SU-DHL-6 (cell line): ENCODE data around the gene NFAT5.

ENCODE experiments used
- H2AFZ ChIP-seq: fragments of 200-600 bp; sonication (generic); 2 replicates; pipeline ENCODE4 v1.6.1; 2014; ENCODE audit warnings: low read depth, mild to moderate bottlenecking, moderate library complexity, mixed read lengths, antibody characterized with exemption, low read length; ENCODE audit not compliant: severe bottlenecking
- H3F3A ChIP-seq: fragments of 200-600 bp; shearing (Covaris generic); 2 replicates; pipeline ENCODE4 v1.6.0; 2016; ENCODE audit warnings: antibody characterized with exemption, mild to moderate bottlenecking; ENCODE audit not compliant: insufficient read depth
- H3K27ac ChIP-seq: fragments of 200-600 bp; sonication (generic); 2 replicates; pipeline ENCODE4 v1.5.1; 2016; ENCODE audit warnings: low read depth, mild to moderate bottlenecking, low read length, moderate library complexity, mixed read lengths
- H3K27me3 ChIP-seq: fragments of 200-600 bp; sonication (generic), shearing (Covaris generic); 2 replicates; pipeline ENCODE4 v1.6.0; 2014; ENCODE audit warnings: mild to moderate bottlenecking, low read length
- H3K36me3 ChIP-seq: fragments of 200-600 bp; sonication (generic); 2 replicates; pipeline ENCODE4 v1.6.1; 2014; ENCODE audit warnings: mild to moderate bottlenecking, low read length, mixed read lengths
- H3K4me2 ChIP-seq: fragments of 300-600, 200-600 bp; shearing (Covaris generic), sonication (generic); 2 replicates; pipeline ENCODE4 v1.6.0; 2014; ENCODE audit warnings: low read length, low read depth, mild to moderate bottlenecking; ENCODE audit not compliant: poor library complexity, severe bottlenecking
- H3K4me3 ChIP-seq: fragments of 200-600 bp; sonication (generic); 2 replicates; pipeline ENCODE4 v1.5.1; 2014; ENCODE audit warnings: antibody characterized with exemption, low read length, mild to moderate bottlenecking, mixed read lengths; ENCODE audit not compliant: insufficient read depth, poor library complexity, severe bottlenecking
- H3K79me2 ChIP-seq: fragments of 200-600 bp; sonication (generic); 2 replicates; pipeline ENCODE4 v1.6.1; 2014; ENCODE audit warnings: mild to moderate bottlenecking, low read length, moderate library complexity; ENCODE audit not compliant: insufficient read depth
- H3K9ac ChIP-seq: fragments of 200-600 bp; sonication (generic); 2 replicates; pipeline ENCODE4 v1.7.0; 2014; ENCODE audit warnings: mild to moderate bottlenecking, low read length
- H3K9me2 ChIP-seq: fragments of 200-600 bp; sonication (generic); replicated peaks from 2 replicates; pipeline ENCODE4 v1.6.1; 2014; ENCODE audit warnings: low read length; ENCODE audit not compliant: insufficient read depth
- H3K9me3 ChIP-seq: fragments of 200-600 bp; sonication (generic); 2 replicates; pipeline ENCODE4 v1.6.1; 2014; ENCODE audit warnings: low read length, mixed read lengths; ENCODE audit not compliant: insufficient read depth
- H4K20me1 ChIP-seq: fragments of 200-600 bp; sonication (generic); 2 replicates; pipeline ENCODE4 v1.6.1; 2014; ENCODE audit warnings: low read depth, mild to moderate bottlenecking, antibody characterized with exemption, low read length, moderate library complexity, mixed read lengths
- CTCF ChIP-seq: fragments of 200-600 bp; sonication (generic); IDR thresholded peaks from one replicate; pipeline ENCODE4 v1.5.1; 2017; ENCODE audit warnings: antibody characterized with exemption, mild to moderate bottlenecking, low read length, moderate library complexity; ENCODE audit not compliant: insufficient read depth, poor library complexity, severe bottlenecking
- EZH2phosphoT487 ChIP-seq: fragments of 200-600 bp; sonication (generic), shearing (Covaris generic); conservative IDR thresholded peaks from 2 replicates; pipeline ENCODE4 v1.6.1; 2018; ENCODE audit warnings: mild to moderate bottlenecking, antibody characterized with exemption, low read length, moderate library complexity, mixed read lengths

NFAT5 gene

GRCh38 chr16:69534720-69535119 is 31.0 kb upstream of the NFAT5 start:
- Histone ChIP-seq H3K4me3 (no peak overlapping the region), H2AFZ (no peak overlapping the region), H4K20me1 (no peaks in the 10 kb centered on the region), H3K36me3 (no peaks in the 10 kb centered on the region), H3K4me2 (no peak overlapping the region), H3K9ac (no peak overlapping the region), H3K9me2 (no peaks in the 10 kb centered on the region), H3K27ac (no peak overlapping the region), H3K79me2 (no peaks in the 10 kb centered on the region), H3F3A (no peaks in the 10 kb centered on the region), H3K27me3 (no peaks in the 10 kb centered on the region), H3K9me3 (no peaks in the 10 kb centered on the region)
- TF ChIP-seq EZH2phosphoT487 (no peak), CTCF (no peak)

GRCh38 chr16:69535123-69536050 is 30.4 kb upstream of the NFAT5 start:
- H2AFZ ChIP-seq = no peak overlapping the region
- H3K36me3 ChIP-seq = no peaks in the 10 kb centered on the region
- H3K27me3 ChIP-seq = no peaks in the 10 kb centered on the region
- H3K4me2 ChIP-seq = no peak overlapping the region
- no peaks in the 10 kb centered on the region for H3K9me3 ChIP-seq
- H3F3A ChIP-seq = no peaks in the 10 kb centered on the region
- no peak overlapping the region for H3K27ac ChIP-seq
- H3K79me2 ChIP-seq = no peaks in the 10 kb centered on the region
- no peaks in the 10 kb centered on the region for H4K20me1 ChIP-seq
- no peak for TF ChIP-seq CTCF
- no peak for TF ChIP-seq EZH2phosphoT487
- no peak overlapping the region for H3K4me3 ChIP-seq
- no peak overlapping the region for H3K9ac ChIP-seq
- no peaks in the 10 kb centered on the region for H3K9me2 ChIP-seq

- Histone ChIP-seq H3K27me3 (no peaks in the 10 kb centered on the region), H3K79me2 (no peaks in the 10 kb centered on the region), H4K20me1 (no peaks in the 10 kb centered on the region), H3K27ac (no peak overlapping the region), H3K9me2 (no peaks in the 10 kb centered on the region), H3K4me2 (no peak overlapping the region), H3K36me3 (no peaks in the 10 kb centered on the region), H3K4me3 (no peak overlapping the region), H3F3A (no peaks in the 10 kb centered on the region), H2AFZ (no peak overlapping the region), H3K9me3 (no peaks in the 10 kb centered on the region), H3K9ac (no peak overlapping the region)
- TF ChIP-seq EZH2phosphoT487 (no peak), CTCF (no peak)
These were observed 28.1 kb upstream of the NFAT5 start for GRCh38 chr16:69537706-69538080.
